Islet precursor cell (in vitro differentiated cells): ENCODE results near the gene NRXN3.

Source experiments
- DNase-seq: peaks from one replicate; pipeline ENCODE4 v3.0.0-alpha.2; 2018

The NRXN3 gene

GRCh38 chr14:79328863-79329262, 1158.7 kb downstream of the NRXN3 start:
- DNase-seq, result no peak

DNA sequence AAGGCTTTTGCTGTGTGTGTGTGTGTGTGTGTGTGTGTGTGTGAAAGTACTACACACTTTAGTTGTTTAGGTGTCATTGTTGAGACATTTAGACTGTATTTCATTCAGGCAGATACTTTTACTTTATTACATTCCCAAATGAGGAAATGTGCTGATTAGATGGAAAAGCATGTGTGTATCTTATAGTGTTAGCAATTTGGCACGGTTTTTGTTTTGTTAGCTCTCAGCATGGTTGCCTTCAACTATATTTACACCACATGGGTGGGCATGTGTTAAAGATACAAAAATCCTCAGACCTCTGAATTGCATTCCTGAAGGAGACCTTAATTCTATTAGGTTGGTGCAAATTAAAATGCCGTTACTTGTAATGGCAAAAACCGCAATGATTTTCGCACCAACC, 1161.7 kb downstream of the NRXN3 start:
- DNase-seq, result no peak

GRCh38 chr14:79332504-79333197, 1162.5 kb downstream of the NRXN3 start:
- no peak for DNase-seq

DNA sequence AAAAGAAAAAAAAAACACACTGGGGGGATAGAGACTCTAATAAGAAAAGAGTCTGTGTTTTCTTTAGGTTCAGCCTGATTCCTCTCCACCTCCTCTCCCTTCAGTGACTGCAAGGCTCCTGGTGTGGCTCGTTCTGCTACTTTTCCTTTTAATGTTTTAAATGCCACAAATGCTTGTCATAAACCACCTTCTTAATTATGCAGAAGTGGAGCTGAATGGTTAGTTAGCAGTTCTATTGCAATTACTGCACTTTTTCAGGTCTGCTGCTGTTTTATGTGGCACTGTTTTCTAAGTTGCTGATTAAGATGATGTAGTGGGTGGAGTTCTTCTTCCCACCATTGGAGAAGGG, 1163.0 kb downstream of the NRXN3 start:
- no peak for DNase-seq

- DNase-seq, result no peak
Measured at GRCh38 chr14:79334272-79334671, 1164.1 kb downstream of the NRXN3 start.

- no peak for DNase-seq
Measured at GRCh38 chr14:79337761-79338160, 1167.6 kb downstream of the NRXN3 start.

DNA sequence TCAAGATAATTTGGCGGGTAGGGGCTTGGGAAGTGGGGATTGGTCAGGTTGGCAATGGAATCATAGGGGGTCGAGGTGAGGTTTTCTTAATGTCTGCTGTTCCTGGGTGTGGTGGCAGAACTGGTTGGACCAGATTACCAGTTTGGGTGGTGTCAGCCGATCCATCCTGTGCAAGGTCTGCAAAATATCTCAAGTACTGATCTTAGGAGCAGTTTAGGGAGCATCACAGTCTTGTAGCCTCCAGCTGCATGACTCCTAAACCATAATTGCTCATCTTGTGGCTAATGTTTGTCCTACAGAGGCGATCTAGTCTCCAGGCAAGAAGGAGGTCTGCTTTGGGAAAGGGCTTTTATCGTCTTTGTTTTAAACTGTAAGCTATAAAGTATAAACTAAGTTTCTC, 1172.8 kb downstream of the NRXN3 start:
- DNase-seq, result peak; percentile 93

DNA sequence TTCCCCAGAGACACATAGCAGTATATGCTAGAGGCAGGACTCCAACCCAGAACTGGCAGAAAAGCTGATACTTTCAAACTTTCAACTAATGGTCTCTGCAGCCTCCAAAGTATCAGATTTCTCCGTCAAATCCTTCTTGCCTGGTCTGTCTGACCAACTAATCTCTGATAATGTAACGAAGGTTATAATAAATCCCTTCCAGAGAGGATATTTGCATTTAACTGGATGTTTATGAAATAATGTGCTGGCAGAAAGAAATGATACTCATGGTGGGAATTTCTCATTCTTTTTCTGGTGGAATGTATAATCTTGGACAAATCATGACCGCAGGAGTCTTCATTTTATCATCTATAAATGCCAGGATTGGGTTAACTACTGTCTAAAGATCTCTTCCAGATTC, 1180.8 kb downstream of the NRXN3 start:
- DNase-seq, result no peak

DNA sequence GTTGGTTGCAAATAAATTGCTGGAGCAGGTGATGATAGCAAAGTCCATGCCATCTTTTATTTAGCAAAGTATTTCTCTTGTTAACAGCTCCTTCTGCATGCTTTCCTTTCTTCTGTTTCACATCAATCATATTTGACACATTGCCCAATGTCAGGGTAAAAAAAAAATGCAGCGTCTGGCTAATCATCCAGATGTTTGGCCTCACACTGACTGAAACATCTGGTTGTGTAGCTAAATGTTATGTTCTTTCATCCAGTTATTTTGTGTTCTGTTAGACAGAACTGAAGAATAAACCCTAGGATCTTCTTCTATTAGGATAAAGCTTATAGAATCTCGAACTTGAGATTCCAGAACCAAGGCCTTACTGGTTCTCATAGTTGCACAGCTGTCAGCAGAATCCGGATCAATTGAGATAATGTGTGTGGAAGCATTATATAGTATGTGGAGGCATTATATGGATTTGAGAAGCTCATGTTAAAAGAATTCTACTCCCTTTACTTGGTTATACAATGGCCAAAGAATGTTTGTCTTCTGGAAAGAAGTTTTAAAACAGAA, 1182.0 kb downstream of the NRXN3 start:
- no peak for DNase-seq

- no peak for DNase-seq
Measured at GRCh38 chr14:79354336-79354735, 1184.2 kb downstream of the NRXN3 start.

- DNase-seq, result no peak
Measured at GRCh38 chr14:79356040-79356439, 1185.9 kb downstream of the NRXN3 start.

DNA sequence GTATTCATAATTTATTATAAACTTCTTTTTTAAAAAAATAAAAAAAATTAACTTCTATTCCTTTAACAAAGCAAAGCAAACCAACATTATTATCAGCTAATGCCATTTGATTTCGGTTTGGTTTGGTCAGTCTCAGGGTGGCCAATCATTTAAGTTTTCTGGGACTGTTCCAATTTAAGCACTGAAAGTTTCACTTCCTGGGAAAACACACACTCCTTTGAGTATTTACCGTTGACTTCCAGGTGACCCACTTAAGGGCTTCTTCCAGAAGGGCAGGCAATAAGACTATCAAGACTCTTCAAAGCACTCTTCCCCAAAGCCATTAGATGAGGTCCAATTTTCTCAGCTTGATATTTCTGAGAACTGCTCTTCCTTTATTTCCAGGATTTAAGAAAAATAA, 1187.1 kb downstream of the NRXN3 start:
- no peak for DNase-seq

DNA sequence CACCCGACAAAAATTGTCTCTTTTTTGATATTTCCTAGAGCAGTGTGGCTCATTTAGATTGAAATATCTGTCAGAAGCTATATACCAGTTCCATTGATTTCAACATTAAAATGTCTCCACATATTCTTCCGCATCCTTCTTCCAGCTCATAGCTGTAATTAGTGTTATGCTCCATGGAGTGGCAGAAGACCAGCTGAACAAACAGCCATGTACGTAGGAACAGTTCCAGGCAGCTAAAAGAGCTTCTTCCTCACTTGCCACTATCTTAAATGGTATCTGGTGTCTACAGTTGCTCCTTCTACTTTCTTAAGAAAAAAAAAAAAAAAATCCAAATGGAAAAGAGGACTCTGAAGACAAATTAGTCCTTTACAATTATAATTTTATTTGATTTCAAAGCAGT, 1193.1 kb downstream of the NRXN3 start:
- DNase-seq, result no peak

DNA sequence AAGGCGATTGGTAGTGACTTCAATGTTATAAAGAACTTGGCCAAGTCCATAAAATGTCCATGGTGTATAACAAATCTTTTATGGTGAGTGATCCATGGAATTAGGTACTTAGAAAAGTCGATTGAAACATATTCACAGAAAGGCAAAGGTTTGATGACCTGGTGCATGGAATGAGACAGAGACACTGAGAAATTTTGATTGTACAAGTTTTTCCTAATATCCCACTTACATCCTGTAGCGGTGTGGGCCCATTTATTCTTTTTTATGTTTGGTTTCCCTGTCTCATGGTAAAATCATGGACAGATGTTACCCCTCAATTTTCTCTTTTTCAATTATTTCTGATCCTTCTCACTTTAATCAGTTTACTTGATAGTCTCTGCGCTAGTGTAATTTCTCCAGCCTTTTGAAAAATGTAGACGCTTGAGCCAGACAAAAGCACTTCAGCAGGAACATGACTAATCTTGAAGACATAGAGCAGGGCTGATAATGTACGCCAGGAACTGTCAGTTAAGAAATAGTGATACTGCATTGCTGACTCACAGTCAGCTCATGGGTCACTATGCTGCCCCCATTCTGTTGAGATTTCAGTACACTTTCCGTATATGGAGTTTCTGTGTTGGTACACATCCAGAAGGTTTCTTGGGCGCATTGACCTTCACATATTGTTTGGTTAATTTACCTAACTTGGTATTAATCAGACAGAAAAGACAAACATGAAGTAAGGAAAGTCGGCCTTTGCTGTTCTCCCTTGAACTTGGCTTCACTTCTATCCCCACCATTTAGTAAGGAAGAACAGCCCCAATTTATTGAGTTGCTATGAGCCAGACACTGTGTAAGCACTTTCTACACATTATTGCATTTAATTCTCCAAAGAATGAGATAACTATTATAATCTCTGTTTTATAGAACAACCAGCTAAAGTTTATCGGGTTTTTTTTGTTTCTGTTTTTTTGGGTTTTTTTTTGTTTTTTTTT, 1199.5 kb downstream of the NRXN3 start:
- peak; percentile 69 for DNase-seq

- DNase-seq, result no peak
Measured at GRCh38 chr14:79370969-79371368, 1200.8 kb downstream of the NRXN3 start.

DNA sequence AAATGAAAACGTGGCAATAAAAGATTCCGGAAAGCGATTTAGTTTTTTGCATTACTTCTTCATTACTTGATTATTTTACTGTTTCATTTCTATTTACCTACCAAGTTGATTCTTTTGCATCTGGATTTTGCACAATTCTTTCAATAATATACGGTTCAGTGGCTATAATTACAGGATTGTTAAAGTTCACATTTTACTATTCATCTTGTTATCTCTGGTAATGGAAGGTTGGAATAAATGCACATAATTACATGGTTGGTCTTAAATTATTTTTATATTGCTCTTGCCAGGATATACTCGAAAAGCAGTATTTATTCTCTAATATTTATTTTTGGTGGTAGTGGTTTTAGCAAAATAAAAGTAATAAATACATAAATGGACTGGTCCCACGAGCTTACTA, 1203.3 kb downstream of the NRXN3 start:
- no peak for DNase-seq

- DNase-seq, result no peak
Measured at GRCh38 chr14:79375356-79375755, 1205.2 kb downstream of the NRXN3 start.

DNA sequence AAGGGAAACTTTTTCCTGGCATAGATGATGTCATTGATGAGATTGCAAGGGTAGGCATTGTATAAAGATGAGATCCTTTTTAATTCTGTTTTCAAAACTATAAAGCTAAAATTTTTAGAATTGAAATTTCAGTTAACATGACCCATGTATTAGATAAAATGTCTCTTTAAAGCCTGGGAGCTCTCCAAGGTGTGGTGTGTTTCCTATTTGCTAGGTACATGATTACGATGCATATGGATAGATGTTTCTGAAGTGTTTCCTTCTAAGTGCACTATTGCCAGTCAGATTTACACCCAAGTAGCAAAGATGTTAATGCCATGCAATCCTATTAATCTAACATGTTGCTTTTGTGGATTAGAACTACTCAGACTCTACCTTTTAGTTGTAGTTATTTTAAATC, 1206.4 kb downstream of the NRXN3 start:
- no peak for DNase-seq

- DNase-seq, result no peak
Measured at GRCh38 chr14:79378020-79378419, 1207.8 kb downstream of the NRXN3 start.

DNA sequence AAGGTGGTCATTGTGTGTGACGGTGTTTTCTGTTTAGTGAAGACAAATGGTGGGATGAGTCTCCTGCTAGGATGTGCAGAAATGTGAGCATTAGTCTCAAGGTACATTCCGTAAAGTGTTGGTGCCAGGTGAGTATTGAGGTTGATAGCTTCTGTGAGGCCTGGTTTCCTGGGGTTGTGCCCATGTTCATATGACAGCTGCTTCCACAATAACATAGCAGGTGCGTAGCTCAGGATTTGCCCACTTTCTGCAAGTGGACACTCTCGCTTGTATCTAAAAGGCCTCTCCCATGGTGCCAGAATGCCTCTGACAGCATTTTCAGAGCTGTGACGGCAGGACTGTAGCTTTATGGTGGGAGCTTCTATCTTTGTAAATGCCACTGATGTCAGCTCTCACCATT, 1209.1 kb downstream of the NRXN3 start:
- no peak for DNase-seq

GRCh38 chr14:79383031-79383430, 1212.9 kb downstream of the NRXN3 start:
- DNase-seq, result no peak

GRCh38 chr14:79383475-79383874, 1213.3 kb downstream of the NRXN3 start:
- DNase-seq, result no peak

- no peak for DNase-seq
Measured at GRCh38 chr14:79395061-79395460, 1224.9 kb downstream of the NRXN3 start.

GRCh38 chr14:79404874-79405511, 1234.8 kb downstream of the NRXN3 start:
- no peak for DNase-seq
